ENCODE data around the gene CPAMD8. TPM values are rescaled to one million over a fixed set of nuclear protein-coding genes. Genes with fewer than 3 reads are reported as not detected.

The CPAMD8 gene
- total and polyA plus RNA-seq, 2 donors (not counting 3 experiments of a cell fraction or from before 2014, with no cell fraction given): 2.2 to 3.9 TPM

DNA sequence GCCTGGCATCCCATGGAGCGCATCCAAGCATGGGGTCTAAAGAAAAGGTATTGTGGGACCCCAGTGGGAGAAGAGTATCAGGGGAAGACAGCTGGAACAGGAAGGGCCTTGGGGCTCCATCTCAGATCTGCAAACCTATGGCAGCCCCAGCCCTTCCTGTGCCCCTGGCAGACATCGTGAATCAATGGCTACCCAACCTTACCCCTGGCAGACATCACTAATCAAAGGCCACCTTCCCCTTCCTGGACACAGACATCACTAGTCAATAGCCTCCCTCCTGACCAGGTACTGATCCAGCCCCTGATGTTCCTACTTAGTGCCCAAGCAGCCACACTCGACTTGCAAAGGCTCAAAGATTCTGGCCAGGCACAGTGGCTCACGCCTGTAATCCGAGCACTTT lies 122.0 kb downstream of the CPAMD8 start:
- no peak for FAIRE-seq
- no peak overlapping the region for H3K4me2 ChIP-seq (ENCODE audit: insufficient read depth, low read length)
- no peaks in the 10 kb centered on the region for H3K79me2 ChIP-seq (ENCODE audit: control insufficient read depth, insufficient read depth, low read length)
- no peaks in the 10 kb centered on the region for H4K20me1 ChIP-seq (replicated peaks; ENCODE audit: control insufficient read depth, extremely low read depth, insufficient read depth, low read length)
- no peaks in the 10 kb centered on the region for H3K4me1 ChIP-seq (ENCODE audit: control insufficient read depth, extremely low read depth, insufficient read depth, low read length)
- no peak overlapping the region for H3K27ac ChIP-seq (ENCODE audit: insufficient read depth, low read depth, low read length)
- H3K36me3 ChIP-seq (ENCODE audit: control insufficient read depth in 2 of 2, extremely low read depth in 1 of 2, insufficient read depth in 2 of 2, low read length in 2 of 2): no peaks in the 10 kb centered on the region
- H3K9me1 ChIP-seq (replicated peaks; ENCODE audit: control insufficient read depth, extremely low read depth, insufficient read depth, low read length): no peaks in the 10 kb centered on the region
- ChIA-PET CTCF (no interaction called here), POLR2A (no interaction called here)
- no peak overlapping the region for H3K4me3 ChIP-seq (replicated peaks in 1 of 3; ENCODE audit: insufficient read depth in 1 of 3, low read depth in 1 of 3, low read length in 3 of 3)
- DNase-seq (ENCODE audit: low read depth, low spot score): no peak
- H2AFZ ChIP-seq (ENCODE audit: low read depth, low read length): no peak overlapping the region
- dilution Hi-C loops (cut with MboI; ENCODE audit: extremely low pct_ligation_motif_present, low sequenced_read_pairs) (no loop called here), intact Hi-C loops (cut with micrococcal nuclease) (no loop called here)
- H3K27me3 ChIP-seq (ENCODE audit: control insufficient read depth in 2 of 2, insufficient read depth in 2 of 2, low read length in 2 of 2): no peaks in the 10 kb centered on the region
- BruUV-seq (replicated peaks): no TSS peak
- TF ChIP-seq POLR2AphosphoS5 (IDR thresholded peaks at IDR 0.05; ENCODE audit: insufficient read depth, low read depth, low read length): no peak
- no peak for TF ChIP-seq POLR2A (IDR thresholded peaks at IDR 0.05; ENCODE audit: low read depth, low read length)
- TF ChIP-seq, protein P1, sequence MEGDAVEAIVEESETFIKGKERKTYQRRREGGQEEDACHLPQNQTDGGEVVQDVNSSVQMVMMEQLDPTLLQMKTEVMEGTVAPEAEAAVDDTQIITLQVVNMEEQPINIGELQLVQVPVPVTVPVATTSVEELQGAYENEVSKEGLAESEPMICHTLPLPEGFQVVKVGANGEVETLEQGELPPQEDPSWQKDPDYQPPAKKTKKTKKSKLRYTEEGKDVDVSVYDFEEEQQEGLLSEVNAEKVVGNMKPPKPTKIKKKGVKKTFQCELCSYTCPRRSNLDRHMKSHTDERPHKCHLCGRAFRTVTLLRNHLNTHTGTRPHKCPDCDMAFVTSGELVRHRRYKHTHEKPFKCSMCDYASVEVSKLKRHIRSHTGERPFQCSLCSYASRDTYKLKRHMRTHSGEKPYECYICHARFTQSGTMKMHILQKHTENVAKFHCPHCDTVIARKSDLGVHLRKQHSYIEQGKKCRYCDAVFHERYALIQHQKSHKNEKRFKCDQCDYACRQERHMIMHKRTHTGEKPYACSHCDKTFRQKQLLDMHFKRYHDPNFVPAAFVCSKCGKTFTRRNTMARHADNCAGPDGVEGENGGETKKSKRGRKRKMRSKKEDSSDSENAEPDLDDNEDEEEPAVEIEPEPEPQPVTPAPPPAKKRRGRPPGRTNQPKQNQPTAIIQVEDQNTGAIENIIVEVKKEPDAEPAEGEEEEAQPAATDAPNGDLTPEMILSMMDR (IDR thresholded peaks at IDR 0.05; ENCODE audit: extremely low read depth in 1 of 2, insufficient read depth in 1 of 2, low read depth in 1 of 2, low read length in 2 of 2): no peak
- no peak for TF ChIP-seq EZH2 (IDR thresholded peaks at IDR 0.05; ENCODE audit: borderline replicate concordance, low read depth, low read length, severe bottlenecking)
- no peak for TF ChIP-seq GATA2 (IDR thresholded peaks at IDR 0.05; ENCODE audit: insufficient read depth, insufficient read length, low read depth, low read length)
- no peak for TF ChIP-seq MYC (IDR thresholded peaks at IDR 0.05; ENCODE audit: low read depth, low read length)
- no peak for TF ChIP-seq FOS (IDR thresholded peaks at IDR 0.05; ENCODE audit: borderline replicate concordance, insufficient read depth, low read length)
- no peak overlapping the region for H3K9ac ChIP-seq (replicated peaks; ENCODE audit: extremely low read depth, insufficient read depth, low read length)
- H3K9me3 ChIP-seq (replicated peaks; ENCODE audit: control insufficient read depth, insufficient read depth, low read length): no peaks in the 10 kb centered on the region

Data from endothelial cell of umbilical vein (primary cell).